H9 (cell line): ENCODE results near the gene FXYD7. TPM values are rescaled to one million over a fixed set of nuclear protein-coding genes. Genes with fewer than 3 reads are reported as not detected.

ENCODE experiments used
- DNase-seq: peaks from one replicate; pipeline ENCODE4 v3.0.0-alpha.2; 2017
- H2AFZ ChIP-seq: one replicate; pipeline ENCODE4 v1.6.1; 2013; ENCODE audit warnings: mild to moderate bottlenecking, low read length, control low read depth, moderate library complexity
- H2AK5ac ChIP-seq: 2 replicates; pipeline ENCODE4 v1.6.1; 2013; ENCODE audit warnings: low read length, control low read depth, mixed read lengths; ENCODE audit not compliant: insufficient read length
- H2BK120ac ChIP-seq: one replicate; pipeline ENCODE4 v1.6.1; 2013; ENCODE audit warnings: low read depth, mild to moderate bottlenecking, low read length, control low read depth, inconsistent platforms; ENCODE audit not compliant: poor library complexity, severe bottlenecking
- H2BK12ac ChIP-seq: 2 replicates; pipeline ENCODE4 v1.6.1; 2013; ENCODE audit warnings: low read length, control low read depth, mixed read lengths, low read depth; ENCODE audit not compliant: insufficient read length
- H2BK15ac ChIP-seq: 2 replicates; pipeline ENCODE4 v1.6.1; 2013; ENCODE audit warnings: low read depth, low read length, control low read depth
- H2BK20ac ChIP-seq: one replicate; pipeline ENCODE4 v1.6.1; 2013; ENCODE audit warnings: low read depth, mild to moderate bottlenecking, low read length, control low read depth, inconsistent platforms; ENCODE audit not compliant: poor library complexity, severe bottlenecking
- H2BK5ac ChIP-seq: 2 replicates; pipeline ENCODE4 v1.6.1; 2013; ENCODE audit warnings: low read length, control low read depth, mixed read lengths; ENCODE audit not compliant: insufficient read length
- H3K14ac ChIP-seq: 2 replicates; pipeline ENCODE4 v1.6.1; 2013; ENCODE audit warnings: low read length, control low read depth; ENCODE audit not compliant: insufficient read depth
- H3K18ac ChIP-seq: 2 replicates; pipeline ENCODE4 v1.6.1; 2013; ENCODE audit warnings: low read depth, mild to moderate bottlenecking, mixed read lengths, low read length, control low read depth; ENCODE audit not compliant: insufficient read length
- H3K23ac ChIP-seq: 2 replicates; pipeline ENCODE4 v1.6.1; 2013; ENCODE audit warnings: low read length, control low read depth, mixed read lengths, low read depth; ENCODE audit not compliant: insufficient read length
- H3K23me2 ChIP-seq: 2 replicates; pipeline ENCODE4 v1.6.1; 2013; ENCODE audit warnings: low read depth, mild to moderate bottlenecking, mixed read lengths, low read length, control low read depth; ENCODE audit not compliant: insufficient read length, poor library complexity, severe bottlenecking
- H3K27ac ChIP-seq: 2 replicates; pipeline ENCODE4 v1.5.1; 2013; ENCODE audit warnings: low read length, control low read depth, mixed read lengths, low read depth; ENCODE audit not compliant: insufficient read length
- H3K27me3 ChIP-seq: 2 replicates; pipeline ENCODE4 v1.6.1; 2013; ENCODE audit warnings: low read length, control low read depth, inconsistent platforms; ENCODE audit not compliant: insufficient read depth
- H3K4ac ChIP-seq: 2 replicates; pipeline ENCODE4 v1.6.1; 2013; ENCODE audit warnings: low read depth, mild to moderate bottlenecking, control low read depth, inconsistent platforms, low read length, moderate library complexity
- H3K4me1 ChIP-seq: 2 replicates; pipeline ENCODE4 v1.6.1; 2013; ENCODE audit warnings: low read length, control low read depth, inconsistent platforms; ENCODE audit not compliant: insufficient read depth
- H3K4me2 ChIP-seq: 2 replicates; pipeline ENCODE4 v1.6.1; 2013; ENCODE audit warnings: low read length, control low read depth, mixed read lengths; ENCODE audit not compliant: insufficient read length, insufficient read depth
- H3K56ac ChIP-seq: 2 replicates; pipeline ENCODE4 v1.6.1; 2013; ENCODE audit warnings: low read depth, mild to moderate bottlenecking, mixed read lengths, low read length, control low read depth; ENCODE audit not compliant: insufficient read length
- H3K79me1 ChIP-seq: 2 replicates; pipeline ENCODE4 v1.6.1; 2013; ENCODE audit warnings: low read depth, mild to moderate bottlenecking, moderate library complexity, low read length, control low read depth, inconsistent platforms; ENCODE audit not compliant: insufficient read depth, poor library complexity, severe bottlenecking
- H3K79me2 ChIP-seq: 2 replicates; pipeline ENCODE4 v1.6.1; 2013; ENCODE audit warnings: low read length, control low read depth, inconsistent platforms; ENCODE audit not compliant: insufficient read depth
- H3K9ac ChIP-seq: 2 replicates; pipeline ENCODE4 v1.6.1; 2013; ENCODE audit warnings: low read length, control low read depth, mixed read lengths; ENCODE audit not compliant: insufficient read length; ENCODE audit errors: extremely low read depth
- H3K9me3 ChIP-seq: one replicate; pipeline ENCODE4 v1.6.1; 2013; ENCODE audit warnings: low read depth, low read length, inconsistent platforms; ENCODE audit not compliant: control insufficient read depth
- H3T11ph ChIP-seq: one replicate; pipeline ENCODE4 v1.6.1; 2013; ENCODE audit warnings: mild to moderate bottlenecking, low read length, control low read depth, inconsistent platforms
- H4K20me1 ChIP-seq: one replicate; pipeline ENCODE4 v1.6.1; 2013; ENCODE audit not compliant: control insufficient read depth, insufficient read length, insufficient read depth
- H4K5ac ChIP-seq: 2 replicates; pipeline ENCODE4 v1.6.1; 2013; ENCODE audit warnings: low read depth, mild to moderate bottlenecking, mixed read lengths, low read length, control low read depth; ENCODE audit not compliant: insufficient read length
- H4K8ac ChIP-seq: replicated peaks from 2 replicates; pipeline ENCODE4 v1.6.1; 2013; ENCODE audit warnings: low read length, control low read depth, mixed read lengths, low read depth; ENCODE audit not compliant: insufficient read length
- H4K91ac ChIP-seq: 2 replicates; pipeline ENCODE4 v1.6.1; 2013; ENCODE audit warnings: low read depth, mild to moderate bottlenecking, moderate library complexity, mixed read lengths, low read length, control low read depth; ENCODE audit not compliant: insufficient read length
- H3K27ac Mint-ChIP-seq, 3 experiments: 2 replicates in 2 of 3; 3 replicates in 1 of 3; pipeline ENCODE4 v1.8.0; 2020 to 2021; ENCODE audit warnings: mixed read lengths in 3 of 3, mild to moderate bottlenecking in 1 of 3, moderate library complexity in 1 of 3
- H3K27me3 Mint-ChIP-seq: 2 replicates; pipeline ENCODE4 v1.8.0; 2021; ENCODE audit warnings: low read depth, mild to moderate bottlenecking, moderate library complexity, mixed read lengths
- H3K36me3 Mint-ChIP-seq, 3 experiments: 2 replicates in 2 of 3; 3 replicates in 1 of 3; pipeline ENCODE4 v1.8.0; 2020 to 2021; ENCODE audit warnings: low read depth in 3 of 3, mixed read lengths in 3 of 3; ENCODE audit not compliant: insufficient read depth in 1 of 3
- H3K4me1 Mint-ChIP-seq, 2 experiments: 2 replicates each; pipeline ENCODE4 v1.8.0; 2020; ENCODE audit warnings: mixed read lengths in 2 of 2
- H3K4me3 Mint-ChIP-seq, 2 experiments: 2 replicates in 1 of 2; 3 replicates in 1 of 2; pipeline ENCODE4 v1.8.0; 2020 to 2021; ENCODE audit warnings: mild to moderate bottlenecking in 2 of 2, mixed read lengths in 2 of 2, moderate library complexity in 1 of 2
- H3K9me3 Mint-ChIP-seq, 2 experiments: 2 replicates in 1 of 2; 3 replicates in 1 of 2; pipeline ENCODE4 v1.8.0; 2020; ENCODE audit warnings: mild to moderate bottlenecking in 2 of 2, mixed read lengths in 2 of 2, moderate library complexity in 1 of 2
- WGBS: extraction: QIAGEN DNeasy Blood & Tissue Kit; methylation state at CpG from one replicate; pipeline ENCODE4 v1.1.7; 2013; ENCODE audit warnings: missing lambda C conversion rate, low lambda C conversion rate, mixed read lengths; ENCODE audit not compliant: insufficient read length; ENCODE audit errors: extremely low coverage; 5-methylcytosine and 5-hydroxymethylcytosine counted together
- total RNA-seq: library from RNA; stranded (reverse); gene quantifications from 2 replicates; pipeline ENCODE4 v1.2.1, GENCODE V29; 2021
- TF ChIP-seq, protein P1 (sequence below): fragments of 200-600 bp; sonication (generic); conservative IDR thresholded peaks from 3 replicates; pipeline ENCODE4 v1.8.0; 2021; ENCODE audit warnings: antibody characterized with exemption, mild to moderate bottlenecking

Gene FXYD7
- total RNA-seq, 1 experiment from 2014 or later, result 9.0 TPM

GRCh38 chr19:35154525-35155406 is 11.7 kb downstream of the FXYD7 start, which contains the start of gene FXYD5:
Gene FXYD5 (plus strand): TSS chr19:35154735. CDS start chr19:35155551, 816 bp downstream.
- Histone ChIP-seq H3K18ac (peak within 1 kb of the TSS; percentile 3), H3K27ac (no peak within 1 kb of the TSS), H3K4ac (no peak within 1 kb of the TSS), H2BK5ac (no peak within 1 kb of the TSS), H2BK120ac (no peak within 1 kb of the TSS), H3K27me3 (no peaks in the 10 kb centered on the region), H4K5ac (no peak within 1 kb of the TSS), H3K9ac (peak within 1 kb of the TSS; percentile 46), H3K14ac (peak within 1 kb of the TSS; percentile 4), H3K4me2 (peak within 1 kb of the TSS; percentile 68), H3K79me1 (no peaks in the 10 kb centered on the region), H4K8ac (no peak within 1 kb of the TSS), H3K79me2 (no peaks in the 10 kb centered on the region; the same call in 1 of the 2 replicates), H4K91ac (no peak within 1 kb of the TSS), H2BK15ac (no peak within 1 kb of the TSS), H3T11ph (no peak within 1 kb of the TSS), H2AK5ac (no peak within 1 kb of the TSS), H3K4me1 (peaks cover 10% of the 10 kb centered on the region; the same call in 1 of the 2 replicates), H3K56ac (no peak within 1 kb of the TSS), H3K23ac (no peak within 1 kb of the TSS), H2BK20ac (no peak within 1 kb of the TSS), H2AFZ (no peak within 1 kb of the TSS), H4K20me1 (no peaks in the 10 kb centered on the region), H3K23me2 (peaks cover 19% of the 10 kb centered on the region), H3K9me3 (no peaks in the 10 kb centered on the region), H2BK12ac (no peak within 1 kb of the TSS)
- Mint-ChIP-seq H3K4me1 (peaks cover 46 to 55% of the 10 kb centered on the region in 2 experiments), H3K4me3 (peak within 1 kb of the TSS; percentile 93 to 97), H3K27me3 (peaks cover 2% of the 10 kb centered on the region; the same call in 1 of the 2 replicates), H3K36me3 (peaks cover 20 to 28% (median 27%) of the 10 kb centered on the region in 3 experiments; a peak in 6 of 7 replicates), H3K9me3 (no peaks in the 10 kb centered on the region; a peak in 1 of 5 replicates), H3K27ac (peak within 1 kb of the TSS in 2 of 3 experiments; percentile 88 to 93; a peak in 4 of 7 replicates)
- no CpG with 5 or more reads among the region's 49 CpGs for WGBS
- TF ChIP-seq, protein P1, sequence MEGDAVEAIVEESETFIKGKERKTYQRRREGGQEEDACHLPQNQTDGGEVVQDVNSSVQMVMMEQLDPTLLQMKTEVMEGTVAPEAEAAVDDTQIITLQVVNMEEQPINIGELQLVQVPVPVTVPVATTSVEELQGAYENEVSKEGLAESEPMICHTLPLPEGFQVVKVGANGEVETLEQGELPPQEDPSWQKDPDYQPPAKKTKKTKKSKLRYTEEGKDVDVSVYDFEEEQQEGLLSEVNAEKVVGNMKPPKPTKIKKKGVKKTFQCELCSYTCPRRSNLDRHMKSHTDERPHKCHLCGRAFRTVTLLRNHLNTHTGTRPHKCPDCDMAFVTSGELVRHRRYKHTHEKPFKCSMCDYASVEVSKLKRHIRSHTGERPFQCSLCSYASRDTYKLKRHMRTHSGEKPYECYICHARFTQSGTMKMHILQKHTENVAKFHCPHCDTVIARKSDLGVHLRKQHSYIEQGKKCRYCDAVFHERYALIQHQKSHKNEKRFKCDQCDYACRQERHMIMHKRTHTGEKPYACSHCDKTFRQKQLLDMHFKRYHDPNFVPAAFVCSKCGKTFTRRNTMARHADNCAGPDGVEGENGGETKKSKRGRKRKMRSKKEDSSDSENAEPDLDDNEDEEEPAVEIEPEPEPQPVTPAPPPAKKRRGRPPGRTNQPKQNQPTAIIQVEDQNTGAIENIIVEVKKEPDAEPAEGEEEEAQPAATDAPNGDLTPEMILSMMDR, result 0 out of 3 replicates have a peak, but pooled peaks have one; percentile 25
- peak; percentile 69 for DNase-seq
